Activated CD4-positive, alpha-beta T cell treated with anti-CD3 and anti-CD28 coated beads, Interleukin-2, amount 10 ng/mL, durations not matched to agents 7 days and 5 days (primary cell): ENCODE results near the gene RBBP5. TPM values are rescaled to one million over a fixed set of nuclear protein-coding genes. Genes with fewer than 3 reads are reported as not detected.

Experiments
- CTCF ChIA-PET: fragments of 350-600 bp; sonication (Branson Sonifier 250); formaldehyde crosslinking; loops from one replicate; lab custom pipeline; 2021; ENCODE audit warnings: antibody characterized with exemption; lab: Charles Lee
- POLR2A ChIA-PET: fragments of 350-600 bp; sonication (Branson Sonifier 250); formaldehyde crosslinking; loops from one replicate; lab custom pipeline; 2021; ENCODE audit warnings: antibody characterized with exemption; lab: Charles Lee
- DNase-seq: peaks from one replicate; pipeline ENCODE4 v3.0.0-alpha.2; 2020
- H3K27ac Mint-ChIP-seq: one replicate; pipeline ENCODE4 v1.8.0; 2021; ENCODE audit warnings: mild to moderate bottlenecking, moderate library complexity, mixed read lengths
- H3K27me3 Mint-ChIP-seq: one replicate; pipeline ENCODE4 v1.8.0; 2021; ENCODE audit warnings: mixed read lengths
- H3K36me3 Mint-ChIP-seq: one replicate; pipeline ENCODE4 v1.8.0; 2021; ENCODE audit warnings: low read depth, mixed read lengths
- H3K4me1 Mint-ChIP-seq: one replicate; pipeline ENCODE4 v1.8.0; 2021; ENCODE audit warnings: mixed read lengths
- H3K4me3 Mint-ChIP-seq: one replicate; pipeline ENCODE4 v1.8.0; 2021; ENCODE audit warnings: mild to moderate bottlenecking, moderate library complexity, mixed read lengths
- H3K9me3 Mint-ChIP-seq: one replicate; pipeline ENCODE4 v1.8.0; 2021; ENCODE audit warnings: mixed read lengths
- total RNA-seq, 2 experiments: library from RNA; stranded (reverse); gene quantifications; one replicate each; pipeline ENCODE4 v1.2.3, GENCODE V29; 2021

The RBBP5 gene
- total RNA-seq, 2 experiments from 2014 or later: 22.2 to 24.7 TPM

GRCh38 chr1:205150651-205151428 is 29.1 kb upstream of the RBBP5 start:
- Mint-ChIP-seq H3K9me3 (peaks cover 3% of the 10 kb centered on the region), H3K36me3 (peaks cover 34% of the 10 kb centered on the region), H3K27me3 (no peaks in the 10 kb centered on the region), H3K4me1 (no peaks in the 10 kb centered on the region), H3K27ac (no peak overlapping the region), H3K4me3 (no peak overlapping the region)
- ChIA-PET POLR2A (no interaction called here), CTCF (interaction anchor here (0.9 to 1.8 kb wide), 5 partner anchors 7 to 106 kb away, joined by 3 to 5 read pairs (median 3); no protein-coding TSS in a partner anchor)
- DNase-seq: no peak

DNA sequence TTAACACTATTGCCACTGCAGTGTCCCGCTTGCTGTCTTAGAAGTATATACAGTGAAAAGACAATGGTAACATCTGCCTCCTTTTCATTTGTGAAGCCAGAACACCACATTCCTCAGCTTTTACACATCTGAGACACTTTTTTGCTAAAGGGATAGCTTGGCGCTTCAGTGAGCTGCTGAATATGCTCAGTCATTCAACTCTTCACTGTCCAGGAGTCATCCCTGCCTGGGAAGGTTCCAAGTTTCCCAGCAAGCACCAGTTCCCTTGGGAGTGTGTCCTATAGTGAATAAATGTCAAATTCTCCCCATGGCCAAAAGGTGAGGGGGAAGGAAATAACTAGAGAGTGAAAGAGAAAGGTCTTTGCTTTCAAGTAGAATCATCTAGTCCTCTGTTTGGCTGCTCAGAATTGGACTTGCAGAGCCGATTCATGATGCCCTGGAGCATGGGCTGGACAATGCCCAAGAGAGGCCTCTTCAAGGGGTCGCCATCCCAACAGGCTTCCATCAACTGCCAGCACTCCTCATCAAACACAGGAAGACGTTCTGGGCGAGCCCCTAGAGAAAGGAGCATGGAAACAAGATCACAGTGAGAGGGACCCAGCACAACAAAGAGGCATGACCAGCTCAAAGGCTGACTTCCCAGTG is 25.5 kb upstream of the RBBP5 start:
- H3K27ac Mint-ChIP-seq: no peak overlapping the region
- no peak for DNase-seq
- ChIA-PET CTCF (interaction anchor here (1.3 to 2.9 kb wide), 2 partner anchors 8 to 11 kb away, joined by 4 to 8 read pairs; no protein-coding TSS in a partner anchor), POLR2A (no interaction called here)
- H3K9me3 Mint-ChIP-seq: no peaks in the 10 kb centered on the region
- peaks cover 13% of the 10 kb centered on the region for H3K36me3 Mint-ChIP-seq
- H3K4me3 Mint-ChIP-seq: no peak overlapping the region
- H3K4me1 Mint-ChIP-seq: no peaks in the 10 kb centered on the region
- H3K27me3 Mint-ChIP-seq: no peaks in the 10 kb centered on the region

GRCh38 chr1:205144751-205145150 is 23.0 kb upstream of the RBBP5 start:
- no peak overlapping the region for H3K4me3 Mint-ChIP-seq
- POLR2A ChIA-PET: no interaction called here
- H3K9me3 Mint-ChIP-seq: no peaks in the 10 kb centered on the region
- CTCF ChIA-PET: interaction anchor here (1.1 to 2.9 kb wide), 3 partner anchors 13 to 23 kb away, joined by 3 to 8 read pairs (median 3); partner anchors contain the start of gene RBBP5
- peaks cover 11% of the 10 kb centered on the region for H3K36me3 Mint-ChIP-seq
- peaks cover 7% of the 10 kb centered on the region for H3K4me1 Mint-ChIP-seq
- no peak overlapping the region for H3K27ac Mint-ChIP-seq
- no peak for DNase-seq
- H3K27me3 Mint-ChIP-seq: no peaks in the 10 kb centered on the region

- ChIA-PET CTCF (interaction anchor here (1.0 to 2.9 kb wide), 4 partner anchors 7 to 23 kb away, joined by 3 to 8 read pairs (median 3); partner anchors contain the start of gene RBBP5), POLR2A (no interaction called here)
- Mint-ChIP-seq H3K4me1 (peaks cover 7% of the 10 kb centered on the region), H3K27ac (no peak overlapping the region), H3K9me3 (no peaks in the 10 kb centered on the region), H3K27me3 (no peaks in the 10 kb centered on the region), H3K4me3 (no peak overlapping the region), H3K36me3 (peaks cover 11% of the 10 kb centered on the region)
- DNase-seq: no peak
Observed at GRCh38 chr1:205144046-205144720, 22.4 kb upstream of the RBBP5 start.

DNA sequence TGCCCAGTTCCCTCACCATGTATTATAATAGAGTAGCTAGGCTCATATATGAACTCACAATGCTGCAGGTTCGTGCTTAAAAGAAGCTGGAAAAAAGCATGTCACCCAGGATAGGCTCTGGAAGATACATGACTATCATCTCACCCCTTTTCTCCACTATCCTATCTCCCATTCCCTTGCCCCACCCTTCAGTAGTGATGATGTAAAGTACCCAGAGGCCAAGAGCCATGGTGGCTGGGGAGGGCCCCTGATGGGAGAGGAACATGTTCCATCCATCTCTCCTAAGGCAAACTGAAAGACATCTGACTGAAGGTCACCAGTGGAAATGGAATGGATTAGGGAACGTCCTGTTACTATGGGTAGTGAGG is 20.3 kb upstream of the RBBP5 start:
- no peaks in the 10 kb centered on the region for H3K9me3 Mint-ChIP-seq
- peaks cover 3% of the 10 kb centered on the region for H3K36me3 Mint-ChIP-seq
- ChIA-PET CTCF (interaction anchor here (1.3 to 2.2 kb wide), 6 partner anchors 9 to 96 kb away, joined by 3 to 11 read pairs (median 6); no protein-coding TSS in a partner anchor), POLR2A (no interaction called here)
- no peak for DNase-seq
- no peak overlapping the region for H3K4me3 Mint-ChIP-seq
- peaks cover 7% of the 10 kb centered on the region for H3K4me1 Mint-ChIP-seq
- H3K27me3 Mint-ChIP-seq: no peaks in the 10 kb centered on the region
- H3K27ac Mint-ChIP-seq: no peak overlapping the region

DNA sequence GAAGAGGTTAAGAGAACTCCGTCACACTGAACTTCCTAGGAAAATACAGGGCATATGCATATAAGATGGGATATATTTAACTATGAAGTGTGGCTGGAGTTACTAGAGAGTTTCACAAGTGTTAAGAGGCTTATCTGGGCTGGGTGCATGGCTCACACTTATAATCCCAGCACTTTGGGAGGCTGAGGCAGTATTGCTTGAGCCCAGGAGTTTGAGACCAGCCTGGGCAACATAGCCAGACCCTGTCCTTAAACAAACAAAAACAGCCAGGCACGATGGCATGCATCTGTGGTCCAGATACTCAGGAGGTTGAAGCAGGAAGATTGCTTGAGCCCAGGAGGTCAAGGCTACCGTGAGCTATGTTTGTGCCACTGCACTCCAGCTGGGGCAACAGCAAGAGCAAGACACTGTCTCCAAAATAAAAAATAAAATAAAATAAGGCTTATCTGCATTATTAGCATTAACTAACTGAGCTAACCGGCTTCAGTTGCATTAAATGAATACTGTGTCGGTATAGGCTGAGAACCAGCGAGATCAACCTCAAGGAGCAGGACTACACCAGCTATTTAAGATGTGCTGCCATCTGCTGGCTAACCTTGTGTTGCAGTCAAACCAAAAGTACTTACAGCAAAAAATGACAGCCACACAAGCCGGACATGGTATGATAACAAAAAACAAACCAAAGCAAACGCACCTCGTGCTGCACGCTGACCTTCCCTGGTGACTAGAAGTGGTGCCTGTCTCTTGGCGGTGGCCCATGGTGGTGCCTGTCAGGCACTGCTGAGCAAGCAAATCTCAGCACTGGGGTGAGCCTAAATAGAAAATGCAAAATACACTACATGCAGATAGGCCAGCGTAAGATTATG is 19.7 kb upstream of the RBBP5 start:
- H3K4me3 Mint-ChIP-seq: no peak overlapping the region
- CTCF ChIA-PET: interaction anchor here (0.9 to 2.2 kb wide), 12 partner anchors 10 to 148 kb away, joined by 3 to 11 read pairs (median 4); no protein-coding TSS in a partner anchor
- no peaks in the 10 kb centered on the region for H3K9me3 Mint-ChIP-seq
- no peaks in the 10 kb centered on the region for H3K36me3 Mint-ChIP-seq
- no peaks in the 10 kb centered on the region for H3K27me3 Mint-ChIP-seq
- H3K4me1 Mint-ChIP-seq: peaks cover 7% of the 10 kb centered on the region
- POLR2A ChIA-PET: no interaction called here
- peak; percentile 86 for DNase-seq
- no peak overlapping the region for H3K27ac Mint-ChIP-seq

DNA sequence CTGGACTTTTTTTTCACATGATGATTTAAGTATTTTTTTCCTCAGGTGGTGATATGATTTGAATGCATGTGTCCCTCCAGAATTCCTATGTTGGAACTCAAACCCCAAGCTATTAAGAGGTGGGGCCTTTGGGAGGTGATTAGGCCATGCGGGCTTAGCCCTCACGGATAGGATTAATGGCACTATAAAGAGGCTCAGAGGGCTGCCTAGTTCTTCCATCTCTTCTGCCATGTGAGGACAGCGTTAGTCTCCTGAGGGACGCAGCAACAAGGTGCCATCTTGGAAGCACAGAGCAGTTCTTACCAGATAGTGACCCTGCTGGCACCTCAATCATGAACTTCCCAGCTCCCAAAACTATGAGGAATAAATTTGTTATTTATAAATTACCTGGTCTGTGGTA is 18.3 kb upstream of the RBBP5 start:
- ChIA-PET POLR2A (no interaction called here), CTCF (interaction anchor here (0.5 to 2.2 kb wide), 2 partner anchors 11 to 149 kb away, joined by 3 to 11 read pairs; no protein-coding TSS in a partner anchor)
- Mint-ChIP-seq H3K27me3 (no peaks in the 10 kb centered on the region), H3K9me3 (no peaks in the 10 kb centered on the region), H3K27ac (no peak overlapping the region), H3K4me1 (peaks cover 7% of the 10 kb centered on the region), H3K36me3 (no peaks in the 10 kb centered on the region), H3K4me3 (no peak overlapping the region)
- no peak for DNase-seq

DNA sequence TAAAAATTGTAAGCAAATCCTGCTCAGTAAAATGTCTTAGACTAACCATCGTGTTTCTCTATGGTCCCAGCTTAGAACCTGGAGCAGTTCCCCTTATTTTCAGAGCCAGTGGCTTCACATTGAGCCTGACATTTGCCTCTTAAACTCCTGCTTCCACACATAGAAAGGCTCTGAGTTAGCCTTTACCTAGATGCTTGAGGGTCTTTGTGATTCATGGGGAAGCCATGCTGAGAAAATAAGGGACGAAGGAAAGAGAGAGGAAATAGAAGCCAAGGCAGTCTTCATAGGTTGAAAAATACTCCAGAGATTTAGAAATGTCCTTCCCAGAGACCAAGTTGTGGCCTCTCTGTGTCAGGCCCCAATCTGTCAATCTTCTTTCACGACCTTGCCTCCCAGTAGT is 16.1 kb upstream of the RBBP5 start:
- no peak for DNase-seq
- H3K36me3 Mint-ChIP-seq: no peaks in the 10 kb centered on the region
- no peaks in the 10 kb centered on the region for H3K27me3 Mint-ChIP-seq
- H3K4me3 Mint-ChIP-seq: no peak overlapping the region
- H3K27ac Mint-ChIP-seq: no peak overlapping the region
- H3K4me1 Mint-ChIP-seq: peaks cover 7% of the 10 kb centered on the region
- CTCF ChIA-PET: no interaction called here
- POLR2A ChIA-PET: no interaction called here
- H3K9me3 Mint-ChIP-seq: no peaks in the 10 kb centered on the region

DNA sequence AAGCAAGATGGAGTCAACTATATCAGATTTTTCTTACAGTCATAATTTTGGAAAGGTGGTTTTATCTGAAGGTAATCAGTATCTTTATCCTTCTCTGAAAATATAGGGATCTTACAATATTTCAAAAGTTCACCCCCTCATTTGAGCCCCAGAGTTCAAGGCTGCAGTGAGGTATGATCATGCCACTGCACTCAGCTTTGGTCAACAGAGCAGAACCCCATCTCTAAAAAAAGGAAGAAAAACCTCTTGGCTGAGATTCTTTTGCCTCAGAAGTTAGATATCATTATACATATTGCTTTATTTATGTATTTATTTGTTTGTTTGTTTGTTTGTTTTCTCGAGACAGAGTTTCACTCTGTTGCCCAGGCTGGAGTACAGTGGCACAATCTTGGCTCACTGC is 11.5 kb upstream of the RBBP5 start:
- H3K27ac Mint-ChIP-seq: no peak overlapping the region
- DNase-seq: no peak
- H3K27me3 Mint-ChIP-seq: no peaks in the 10 kb centered on the region
- CTCF ChIA-PET: interaction anchor here (1.6 kb wide), 1 partner anchor 12 kb away, joined by 4 read pairs; the partner anchor contains the start of gene RBBP5
- no peaks in the 10 kb centered on the region for H3K9me3 Mint-ChIP-seq
- POLR2A ChIA-PET: no interaction called here
- no peaks in the 10 kb centered on the region for H3K36me3 Mint-ChIP-seq
- H3K4me3 Mint-ChIP-seq: no peak overlapping the region
- no peaks in the 10 kb centered on the region for H3K4me1 Mint-ChIP-seq

GRCh38 chr1:205129447-205130029 is 7.8 kb upstream of the RBBP5 start:
- Mint-ChIP-seq H3K4me1 (no peaks in the 10 kb centered on the region), H3K27me3 (no peaks in the 10 kb centered on the region), H3K27ac (no peak overlapping the region), H3K4me3 (no peak overlapping the region), H3K36me3 (no peaks in the 10 kb centered on the region), H3K9me3 (no peaks in the 10 kb centered on the region)
- POLR2A ChIA-PET: no interaction called here
- DNase-seq: no peak
- CTCF ChIA-PET: interaction anchor here (1.4 to 2.0 kb wide), 2 partner anchors 12 to 127 kb away, joined by 3 to 11 read pairs; no protein-coding TSS in a partner anchor

GRCh38 chr1:205128050-205128449 is 6.3 kb upstream of the RBBP5 start:
- no peak for DNase-seq
- Mint-ChIP-seq H3K4me1 (peaks cover 2% of the 10 kb centered on the region), H3K9me3 (no peaks in the 10 kb centered on the region), H3K27me3 (no peaks in the 10 kb centered on the region), H3K27ac (no peak overlapping the region), H3K36me3 (no peaks in the 10 kb centered on the region), H3K4me3 (no peak overlapping the region)
- CTCF ChIA-PET: interaction anchor here (2.0 kb wide), 1 partner anchor 13 kb away, joined by 11 read pairs; no protein-coding TSS in a partner anchor
- POLR2A ChIA-PET: no interaction called here
